ENCODE measurements around the gene PLEKHA3.
"Not testable (repeated sequence)": the region's sequence is repeated elsewhere in the genome, so short reads cannot be mapped to it uniquely, and the experiment has no call there.

PLEKHA3 gene

GRCh38 chr2:178522950-178523595 is 42.8 kb downstream of the PLEKHA3 start:
- FAIRE-seq, result no peak
- DNase-seq (ENCODE audit: low spot score), result no peak

GRCh38 chr2:178523596-178524134 is 43.4 kb downstream of the PLEKHA3 start:
- DNase-seq (ENCODE audit: low spot score) (no peak), FAIRE-seq (no peak)

- not testable (repeated sequence) for FAIRE-seq; DNase-seq (ENCODE audit: low spot score)
Measured at GRCh38 chr2:178525010-178525409, 44.8 kb downstream of the PLEKHA3 start.

DNA sequence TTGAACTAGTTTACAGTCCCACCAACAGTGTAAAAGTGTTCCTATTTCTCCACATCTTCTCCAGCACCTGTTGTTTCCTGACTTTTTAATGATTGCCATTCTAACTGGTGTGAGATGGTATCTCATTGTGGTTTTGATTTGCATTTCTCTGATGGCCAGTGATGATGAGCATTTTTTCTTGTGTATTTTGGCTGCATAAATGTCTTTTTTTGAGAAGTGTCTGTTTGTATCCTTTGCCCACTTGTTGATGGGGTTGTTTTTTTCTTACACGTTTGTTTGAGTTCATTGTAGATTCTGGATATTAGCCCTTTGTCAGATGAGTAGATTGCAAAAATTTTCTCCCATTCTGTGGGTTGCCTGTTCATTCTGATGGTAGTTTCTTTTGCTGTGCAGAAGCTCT is 45.2 kb downstream of the PLEKHA3 start:
- DNase-seq (ENCODE audit: low spot score); FAIRE-seq: not testable (repeated sequence)

GRCh38 chr2:178526256-178526655 is 46.0 kb downstream of the PLEKHA3 start:
- DNase-seq (ENCODE audit: low spot score) (no peak), FAIRE-seq (no peak)

DNA sequence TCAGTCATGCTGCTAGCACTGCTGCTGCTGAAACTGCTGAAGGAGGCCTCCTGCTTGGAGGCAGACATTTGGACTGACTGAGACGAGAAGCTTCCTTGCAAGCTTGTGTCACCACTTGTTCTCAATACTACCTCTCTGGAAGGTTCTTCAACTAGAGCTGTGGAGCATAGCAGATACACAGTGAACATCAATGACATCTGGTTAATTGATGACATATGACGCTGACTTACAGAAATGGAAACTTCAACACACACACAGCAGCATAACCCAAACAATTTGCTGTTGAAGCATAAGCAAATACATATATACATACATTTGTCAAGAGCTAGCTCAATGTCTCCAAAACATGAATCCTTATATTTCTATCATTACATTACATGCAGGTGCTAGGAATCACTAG is 47.3 kb downstream of the PLEKHA3 start:
- DNase-seq (ENCODE audit: low spot score) (no peak), FAIRE-seq (no peak)

DNA sequence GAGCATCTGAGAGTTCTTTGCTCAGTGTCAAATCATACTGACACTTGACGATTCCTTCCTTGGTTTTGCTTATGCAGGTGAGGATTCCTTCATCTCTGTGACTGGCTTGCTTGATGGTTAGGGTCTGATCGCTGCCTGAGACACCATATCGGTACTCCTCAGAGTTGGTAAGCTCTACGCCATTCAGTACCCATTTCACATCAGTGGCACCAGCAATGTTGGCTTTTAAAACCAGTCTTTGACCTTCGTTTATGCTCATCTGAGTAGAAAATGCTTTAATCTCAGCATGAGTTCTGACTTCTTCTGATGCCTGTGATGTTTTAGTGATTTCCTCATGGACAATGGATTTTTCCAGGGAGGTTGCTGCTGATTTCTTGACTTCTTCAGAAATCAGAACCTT is 48.4 kb downstream of the PLEKHA3 start:
- no peak for FAIRE-seq
- no peak for DNase-seq (ENCODE audit: low spot score)

DNA sequence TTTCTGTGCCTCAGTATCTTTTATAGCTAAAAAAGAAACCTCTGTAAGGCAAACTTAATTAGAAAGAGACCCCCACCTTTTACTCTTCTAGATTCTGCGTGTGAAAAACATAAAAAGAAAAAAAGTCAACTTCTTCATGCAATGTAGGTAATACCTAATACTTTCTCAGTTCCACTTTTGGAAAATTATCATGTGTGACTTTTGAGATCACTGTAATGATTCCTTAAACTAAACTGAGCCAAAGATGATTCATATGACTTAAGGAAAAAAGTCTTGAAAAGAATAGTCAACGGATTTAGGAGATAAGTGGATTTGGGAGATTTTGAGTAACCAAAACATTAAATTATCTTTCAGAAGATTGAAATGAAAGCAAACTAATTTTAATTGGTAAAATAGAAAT is 48.9 kb downstream of the PLEKHA3 start:
- DNase-seq (ENCODE audit: low spot score), result no peak
- FAIRE-seq, result no peak

DNA sequence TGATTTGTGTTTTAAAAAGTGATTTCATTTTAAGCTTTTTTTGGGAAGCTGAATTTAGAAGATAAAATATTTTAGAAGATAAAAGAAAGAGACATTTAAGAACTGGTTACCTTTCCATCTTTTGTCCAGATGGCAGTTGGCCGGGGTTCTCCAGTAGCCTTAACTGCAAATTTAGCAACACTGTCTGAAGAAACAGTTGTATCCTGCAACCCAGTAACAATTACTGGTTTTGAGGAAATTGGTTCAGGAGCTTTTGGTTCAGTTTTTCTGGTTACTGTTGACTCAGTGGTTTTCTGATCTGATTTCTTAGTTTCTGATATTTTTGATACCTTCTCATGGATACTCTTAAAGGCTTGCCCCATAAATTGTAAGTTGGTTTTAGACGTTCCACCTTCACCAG is 49.9 kb downstream of the PLEKHA3 start:
- DNase-seq (ENCODE audit: low spot score) (no peak), FAIRE-seq (no peak)

GRCh38 chr2:178530625-178531142 is 50.4 kb downstream of the PLEKHA3 start:
- FAIRE-seq (no peak), DNase-seq (ENCODE audit: low spot score) (no peak)

- DNase-seq (ENCODE audit: low spot score), result no peak
- FAIRE-seq, result no peak
Measured at GRCh38 chr2:178531168-178531567, 50.9 kb downstream of the PLEKHA3 start.

GRCh38 chr2:178536037-178536436 is 55.8 kb downstream of the PLEKHA3 start:
- DNase-seq (ENCODE audit: low spot score) (no peak), FAIRE-seq (no peak)

GRCh38 chr2:178542161-178542560 is 61.9 kb downstream of the PLEKHA3 start:
- FAIRE-seq (no peak), DNase-seq (ENCODE audit: low spot score) (peak; percentile 83)

- FAIRE-seq (peak; percentile 91), DNase-seq (ENCODE audit: low spot score) (peak; percentile 77)
Measured at GRCh38 chr2:178542569-178542968, 62.3 kb downstream of the PLEKHA3 start.

DNA sequence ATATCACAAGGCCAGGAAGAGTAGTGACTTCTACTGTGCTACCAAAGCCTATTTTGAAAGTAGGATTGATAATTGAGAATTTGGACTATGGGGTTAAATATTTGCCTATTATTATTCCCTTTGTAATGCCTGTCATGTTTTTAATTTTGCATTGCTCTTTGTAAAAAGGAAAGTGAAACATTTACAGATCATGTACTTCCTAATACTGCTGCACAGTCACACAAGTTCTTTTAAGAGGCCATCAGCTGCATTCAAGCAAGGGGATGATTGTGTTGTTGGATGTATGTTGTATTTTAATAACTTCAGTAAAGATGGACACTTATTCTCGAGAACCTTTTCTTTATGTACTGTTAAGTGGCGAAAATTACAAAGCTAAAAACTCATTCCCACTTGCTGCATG is 70.1 kb downstream of the PLEKHA3 start:
- DNase-seq (ENCODE audit: low spot score), result no peak
- no peak for FAIRE-seq

- DNase-seq (ENCODE audit: low spot score), result peak; percentile 59
- FAIRE-seq, result peak; percentile 36
Measured at GRCh38 chr2:178553047-178553446, 72.8 kb downstream of the PLEKHA3 start.

Measured in RCC 7860 (cell line).